GM12878 (cell line): Measurements from ENCODE around the gene DUOX1. TPM values are rescaled to one million over a fixed set of nuclear protein-coding genes. Genes with fewer than 3 reads are reported as not detected.

Source experiments
- ATAC-seq: fragments of 200-7000 bp; cut with Tn5 transposase; 3 replicates; pipeline ENCODE4 v1.9.1; 2020; ENCODE audit warnings: mild to moderate bottlenecking, moderate library complexity
- BruUV-seq: library from RNA; stranded (reverse); fragments of 400-500 nt; replicated peaks from 2 replicates; lab custom pipeline; 2021; lab: Mats Ljungman, UMichigan
- CTCF ChIA-PET: fragments of 300-600 bp; sonication (Branson Sonifier 250); formaldehyde crosslinking; extraction: SDS; loops from one replicate; lab custom pipeline; 2021; ENCODE audit warnings: inconsistent platforms; lab: Yijun Ruan, JAX
- POLR2A ChIA-PET: fragments of 350-600 bp; formaldehyde crosslinking; extraction: SDS; loops from one replicate; lab custom pipeline; 2021; ENCODE audit warnings: inconsistent platforms; lab: Charles Lee
- RAD21 ChIA-PET: fragments of 300-600 bp; sonication (Branson Sonifier 250); formaldehyde crosslinking; loops from one replicate; lab custom pipeline; 2023; ENCODE audit warnings: antibody characterized with exemption; ENCODE audit not compliant: unreplicated experiment; lab: Charles Lee
- SMC1A ChIA-PET: fragments of 300-600 bp; sonication (Branson Sonifier 250); formaldehyde crosslinking; loops from one replicate; lab custom pipeline; 2023; ENCODE audit not compliant: unreplicated experiment, uncharacterized antibody; lab: Charles Lee
- DNase-seq: peaks from one replicate; pipeline ENCODE4 v3.0.0-alpha.2; 2011; ENCODE audit warnings: low read depth, low spot score
- FAIRE-seq: peaks from 3 replicates; lab custom pipeline; 2011; peaks lifted over from hg19 to GRCh38; lab: Jason Lieb, UNC
- H2AFZ ChIP-seq: 2 replicates; pipeline ENCODE4 v1.6.0; 2011; ENCODE audit warnings: low read depth, low read length, control low read depth; ENCODE audit not compliant: control insufficient read depth
- H3K27ac ChIP-seq: 2 replicates; pipeline ENCODE4 v1.5.1; 2011; ENCODE audit warnings: control low read depth; ENCODE audit not compliant: control insufficient read depth, insufficient read depth
- H3K27me3 ChIP-seq, 2 experiments: replicated peaks in 1 of 2; 2 replicates each; pipeline versions ENCODE4 v1.6.0 to v1.6.1; 2011; ENCODE audit warnings: low read length in 1 of 2; ENCODE audit not compliant: control insufficient read depth in 2 of 2, insufficient read depth in 2 of 2
- H3K36me3 ChIP-seq, 2 experiments: 2 replicates each; pipeline ENCODE4 v1.5.1; 2011; ENCODE audit warnings: low read length in 1 of 2; ENCODE audit not compliant: control insufficient read depth in 2 of 2, insufficient read depth in 2 of 2
- H3K4me1 ChIP-seq: 2 replicates; pipeline ENCODE4 v1.6.1; 2011; ENCODE audit warnings: mild to moderate bottlenecking, low read length, moderate library complexity, mixed read lengths; ENCODE audit not compliant: control insufficient read depth, insufficient read depth
- H3K4me2 ChIP-seq: 2 replicates; pipeline ENCODE4 v1.6.0; 2011; ENCODE audit warnings: control low read depth; ENCODE audit not compliant: control insufficient read depth, insufficient read depth
- H3K4me3 ChIP-seq: fragments of 200-600 bp; sonication (generic); 2 replicates; pipeline ENCODE4 v1.5.1; 2016
- H3K79me2 ChIP-seq: 2 replicates; pipeline ENCODE4 v1.6.0; 2011; ENCODE audit warnings: low read length; ENCODE audit not compliant: control insufficient read depth, insufficient read depth
- H3K9ac ChIP-seq: 2 replicates; pipeline ENCODE4 v1.8.0; 2011; ENCODE audit warnings: low read length, control low read depth, mixed read lengths; ENCODE audit not compliant: control insufficient read depth, insufficient read depth
- H3K9me3 ChIP-seq: replicated peaks from 3 replicates; pipeline ENCODE4 v1.5.1; 2011; ENCODE audit warnings: mild to moderate bottlenecking, low read length; ENCODE audit not compliant: control insufficient read depth, insufficient read depth
- H4K20me1 ChIP-seq: 2 replicates; pipeline ENCODE4 v1.6.0; 2011; ENCODE audit not compliant: control insufficient read depth, insufficient read depth
- ATF7 ChIP-seq: fragments of 450-650 bp; IDR thresholded peaks from 2 replicates; pipeline ENCODE4 v1.6.1; 2016; ENCODE audit warnings: low read depth, mild to moderate bottlenecking
- BCL3 ChIP-seq: IDR thresholded peaks from 2 replicates; pipeline ENCODE4 v1.6.1; 2011; ENCODE audit warnings: borderline replicate concordance, low read depth, mild to moderate bottlenecking, moderate library complexity, low read length; ENCODE audit not compliant: insufficient read depth, poor library complexity, severe bottlenecking
- CREM ChIP-seq: IDR thresholded peaks from 2 replicates; pipeline ENCODE4 v1.6.1; 2014; ENCODE audit warnings: antibody characterized with exemption, low read depth
- IRF4 ChIP-seq: IDR thresholded peaks from 2 replicates; pipeline ENCODE4 v1.6.1; 2011; ENCODE audit warnings: low read depth, low read length
- KAT2A ChIP-seq: conservative IDR thresholded peaks from 2 replicates; pipeline ENCODE4 v1.6.1; 2011; ENCODE audit warnings: low read depth, low read length; ENCODE audit not compliant: control insufficient read depth
- NKRF ChIP-seq: fragments of 450-650 bp; conservative IDR thresholded peaks from 2 replicates; pipeline ENCODE4 v1.6.1; 2017; ENCODE audit warnings: mild to moderate bottlenecking, moderate library complexity
- SKIL ChIP-seq: fragments of 450-650 bp; IDR thresholded peaks from 2 replicates; pipeline ENCODE4 v1.6.1; 2017; ENCODE audit warnings: mild to moderate bottlenecking, low read depth, inconsistent platforms; ENCODE audit not compliant: poor library complexity, severe bottlenecking
- STAT3 ChIP-seq: IDR thresholded peaks from 2 replicates; pipeline ENCODE4 v1.6.1; 2011; ENCODE audit warnings: low read depth, low read length, improper control_type of control experiment
- ZNF687 ChIP-seq: fragments of 450-650 bp; IDR thresholded peaks from 2 replicates; pipeline ENCODE4 v1.6.1; 2017; ENCODE audit warnings: mild to moderate bottlenecking, moderate library complexity
- WGBS: methylation state at CpG from one replicate; pipeline ENCODE4 v1.1.6; 2016; ENCODE audit warnings: low lambda C conversion rate; ENCODE audit not compliant: insufficient replicate concordance, insufficient coverage; ENCODE audit errors: missing lambda C conversion rate; 5-methylcytosine and 5-hydroxymethylcytosine counted together
- in situ Hi-C: fragments of 300-500 bp; cut with MboI; formaldehyde crosslinking; loops from 9 replicates; pipeline ENCODE4 v1.14.3; 2018; ENCODE audit warnings: mixed read lengths
- intact Hi-C: fragments of 100-400 bp; cut with micrococcal nuclease; formaldehyde crosslinking; loops from one replicate; pipeline ENCODE4 v1.14.2; 2022; ENCODE audit not compliant: unreplicated experiment
- polyA plus RNA-seq, 11 experiments: library from polyadenylated mRNA; depleted of rRNA in 4 of 11; unstranded in 6 of 11; stranded (reverse) in 5 of 11; fragments of >200 nt; fragmentation: Nextera tagmentation in 4 of 11; fragmentation: Illumina TruSeq in 1 of 11; extraction: Ambion mirVana in 4 of 11; extraction: Trizol in 1 of 11; gene quantifications; 1 replicate in 1 of 11; 2 replicates in 10 of 11; pipeline versions ENCODE4 v1.2.1 to v1.2.3, GENCODE V29; 2011 to 2016; ENCODE audit warnings: inconsistent platforms in 2 of 11, missing spikeins in 2 of 11, low read depth in 1 of 11
- total RNA-seq, 4 experiments: library from RNA; depleted of rRNA in 3 of 4; stranded (reverse); fragments of >200 nt in 3 of 4; fragmentation: Illumina TruSeq in 1 of 4; extraction: Trizol in 1 of 4; gene quantifications; 2 replicates each; pipeline versions ENCODE4 v1.2.1 to v1.2.3, GENCODE V29; 2013 to 2021

The DUOX1 gene
- total and polyA plus RNA-seq, 10 of the 15 experiments (the other 5 are each of a cell fraction or from before 2014, with no cell fraction given): 0.02 to 2.1 (median 0.26) TPM; not detected in 3

GRCh38 chr15:45212493-45212892, 82.7 kb downstream of the DUOX1 start:
- POLR2A ChIA-PET: no interaction called here

More at GRCh38 chr15:45212493-45212892, 82.7 kb downstream of the DUOX1 start:
- ChIA-PET RAD21 (interaction anchor here (0.9 to 1.8 kb wide), 4 partner anchors 8 to 96 kb away, joined by 3 read pairs; no protein-coding TSS in a partner anchor), SMC1A (interaction anchor here (1.3 to 1.8 kb wide), 4 partner anchors 10 to 245 kb away, joined by 3 to 5 read pairs (median 4); no protein-coding TSS in a partner anchor), CTCF (interaction anchor here (0.7 to 4.6 kb wide), 5 partner anchors 14 to 49 kb away, joined by 3 to 27 read pairs (median 6); no protein-coding TSS in a partner anchor)
- BruUV-seq: no TSS peak
- intact Hi-C loops (no loop called here), in situ Hi-C loops (no loop called here)
- no peak overlapping the region for H2AFZ ChIP-seq
- H3K9me3 ChIP-seq: no peaks in the 10 kb centered on the region
- H3K27ac ChIP-seq: no peak overlapping the region
- H3K36me3 ChIP-seq: no peaks in the 10 kb centered on the region
- WGBS: 6% methylated on average over 1 of the region's 1 CpG
- H3K4me3 ChIP-seq: no peak overlapping the region
- no peaks in the 10 kb centered on the region for H3K79me2 ChIP-seq
- no peaks in the 10 kb centered on the region for H3K4me1 ChIP-seq
- H4K20me1 ChIP-seq: no peaks in the 10 kb centered on the region
- no peak overlapping the region for H3K9ac ChIP-seq
- no peaks in the 10 kb centered on the region for H3K27me3 ChIP-seq
- TF ChIP-seq STAT3 (no peak), ATF7 (no peak), ZNF687 (no peak), CREM (no peak), SKIL (no peak), IRF4 (no peak), BCL3 (no peak), NKRF (no peak), KAT2A (no peak)
- no peak for ATAC-seq
- DNase-seq: no peak
- no peak for FAIRE-seq
- no peak overlapping the region for H3K4me2 ChIP-seq
